H9 (cell line): ENCODE data around the gene SNTG2. TPM values are rescaled to one million over a fixed set of nuclear protein-coding genes. Genes with fewer than 3 reads are reported as not detected.

ENCODE experiments used
- DNase-seq: peaks from one replicate; pipeline ENCODE4 v3.0.0-alpha.2; 2017
- H2AFZ ChIP-seq: one replicate; pipeline ENCODE4 v1.6.1; 2013; ENCODE audit warnings: mild to moderate bottlenecking, low read length, control low read depth, moderate library complexity
- H2AK5ac ChIP-seq: 2 replicates; pipeline ENCODE4 v1.6.1; 2013; ENCODE audit warnings: low read length, control low read depth, mixed read lengths; ENCODE audit not compliant: insufficient read length
- H2BK120ac ChIP-seq: one replicate; pipeline ENCODE4 v1.6.1; 2013; ENCODE audit warnings: low read depth, mild to moderate bottlenecking, low read length, control low read depth, inconsistent platforms; ENCODE audit not compliant: poor library complexity, severe bottlenecking
- H2BK12ac ChIP-seq: 2 replicates; pipeline ENCODE4 v1.6.1; 2013; ENCODE audit warnings: low read length, control low read depth, mixed read lengths, low read depth; ENCODE audit not compliant: insufficient read length
- H2BK15ac ChIP-seq: 2 replicates; pipeline ENCODE4 v1.6.1; 2013; ENCODE audit warnings: low read depth, low read length, control low read depth
- H2BK20ac ChIP-seq: one replicate; pipeline ENCODE4 v1.6.1; 2013; ENCODE audit warnings: low read depth, mild to moderate bottlenecking, low read length, control low read depth, inconsistent platforms; ENCODE audit not compliant: poor library complexity, severe bottlenecking
- H2BK5ac ChIP-seq: 2 replicates; pipeline ENCODE4 v1.6.1; 2013; ENCODE audit warnings: low read length, control low read depth, mixed read lengths; ENCODE audit not compliant: insufficient read length
- H3K14ac ChIP-seq: 2 replicates; pipeline ENCODE4 v1.6.1; 2013; ENCODE audit warnings: low read length, control low read depth; ENCODE audit not compliant: insufficient read depth
- H3K18ac ChIP-seq: 2 replicates; pipeline ENCODE4 v1.6.1; 2013; ENCODE audit warnings: low read depth, mild to moderate bottlenecking, mixed read lengths, low read length, control low read depth; ENCODE audit not compliant: insufficient read length
- H3K23ac ChIP-seq: 2 replicates; pipeline ENCODE4 v1.6.1; 2013; ENCODE audit warnings: low read length, control low read depth, mixed read lengths, low read depth; ENCODE audit not compliant: insufficient read length
- H3K23me2 ChIP-seq: 2 replicates; pipeline ENCODE4 v1.6.1; 2013; ENCODE audit warnings: low read depth, mild to moderate bottlenecking, mixed read lengths, low read length, control low read depth; ENCODE audit not compliant: insufficient read length, poor library complexity, severe bottlenecking
- H3K27ac ChIP-seq: 2 replicates; pipeline ENCODE4 v1.5.1; 2013; ENCODE audit warnings: low read length, control low read depth, mixed read lengths, low read depth; ENCODE audit not compliant: insufficient read length
- H3K27me3 ChIP-seq: 2 replicates; pipeline ENCODE4 v1.6.1; 2013; ENCODE audit warnings: low read length, control low read depth, inconsistent platforms; ENCODE audit not compliant: insufficient read depth
- H3K4ac ChIP-seq: 2 replicates; pipeline ENCODE4 v1.6.1; 2013; ENCODE audit warnings: low read depth, mild to moderate bottlenecking, control low read depth, inconsistent platforms, low read length, moderate library complexity
- H3K4me1 ChIP-seq: 2 replicates; pipeline ENCODE4 v1.6.1; 2013; ENCODE audit warnings: low read length, control low read depth, inconsistent platforms; ENCODE audit not compliant: insufficient read depth
- H3K4me2 ChIP-seq: 2 replicates; pipeline ENCODE4 v1.6.1; 2013; ENCODE audit warnings: low read length, control low read depth, mixed read lengths; ENCODE audit not compliant: insufficient read length, insufficient read depth
- H3K56ac ChIP-seq: 2 replicates; pipeline ENCODE4 v1.6.1; 2013; ENCODE audit warnings: low read depth, mild to moderate bottlenecking, mixed read lengths, low read length, control low read depth; ENCODE audit not compliant: insufficient read length
- H3K79me1 ChIP-seq: 2 replicates; pipeline ENCODE4 v1.6.1; 2013; ENCODE audit warnings: low read depth, mild to moderate bottlenecking, moderate library complexity, low read length, control low read depth, inconsistent platforms; ENCODE audit not compliant: insufficient read depth, poor library complexity, severe bottlenecking
- H3K79me2 ChIP-seq: 2 replicates; pipeline ENCODE4 v1.6.1; 2013; ENCODE audit warnings: low read length, control low read depth, inconsistent platforms; ENCODE audit not compliant: insufficient read depth
- H3K9ac ChIP-seq: 2 replicates; pipeline ENCODE4 v1.6.1; 2013; ENCODE audit warnings: low read length, control low read depth, mixed read lengths; ENCODE audit not compliant: insufficient read length; ENCODE audit errors: extremely low read depth
- H3K9me3 ChIP-seq: one replicate; pipeline ENCODE4 v1.6.1; 2013; ENCODE audit warnings: low read depth, low read length, inconsistent platforms; ENCODE audit not compliant: control insufficient read depth
- H3T11ph ChIP-seq: one replicate; pipeline ENCODE4 v1.6.1; 2013; ENCODE audit warnings: mild to moderate bottlenecking, low read length, control low read depth, inconsistent platforms
- H4K20me1 ChIP-seq: one replicate; pipeline ENCODE4 v1.6.1; 2013; ENCODE audit not compliant: control insufficient read depth, insufficient read length, insufficient read depth
- H4K5ac ChIP-seq: 2 replicates; pipeline ENCODE4 v1.6.1; 2013; ENCODE audit warnings: low read depth, mild to moderate bottlenecking, mixed read lengths, low read length, control low read depth; ENCODE audit not compliant: insufficient read length
- H4K8ac ChIP-seq: replicated peaks from 2 replicates; pipeline ENCODE4 v1.6.1; 2013; ENCODE audit warnings: low read length, control low read depth, mixed read lengths, low read depth; ENCODE audit not compliant: insufficient read length
- H4K91ac ChIP-seq: 2 replicates; pipeline ENCODE4 v1.6.1; 2013; ENCODE audit warnings: low read depth, mild to moderate bottlenecking, moderate library complexity, mixed read lengths, low read length, control low read depth; ENCODE audit not compliant: insufficient read length
- H3K27ac Mint-ChIP-seq, 3 experiments: 2 replicates in 2 of 3; 3 replicates in 1 of 3; pipeline ENCODE4 v1.8.0; 2020 to 2021; ENCODE audit warnings: mixed read lengths in 3 of 3, mild to moderate bottlenecking in 1 of 3, moderate library complexity in 1 of 3
- H3K27me3 Mint-ChIP-seq: 2 replicates; pipeline ENCODE4 v1.8.0; 2021; ENCODE audit warnings: low read depth, mild to moderate bottlenecking, moderate library complexity, mixed read lengths
- H3K36me3 Mint-ChIP-seq, 3 experiments: 2 replicates in 2 of 3; 3 replicates in 1 of 3; pipeline ENCODE4 v1.8.0; 2020 to 2021; ENCODE audit warnings: low read depth in 3 of 3, mixed read lengths in 3 of 3; ENCODE audit not compliant: insufficient read depth in 1 of 3
- H3K4me1 Mint-ChIP-seq, 2 experiments: 2 replicates each; pipeline ENCODE4 v1.8.0; 2020; ENCODE audit warnings: mixed read lengths in 2 of 2
- H3K4me3 Mint-ChIP-seq, 2 experiments: 2 replicates in 1 of 2; 3 replicates in 1 of 2; pipeline ENCODE4 v1.8.0; 2020 to 2021; ENCODE audit warnings: mild to moderate bottlenecking in 2 of 2, mixed read lengths in 2 of 2, moderate library complexity in 1 of 2
- H3K9me3 Mint-ChIP-seq, 2 experiments: 2 replicates in 1 of 2; 3 replicates in 1 of 2; pipeline ENCODE4 v1.8.0; 2020; ENCODE audit warnings: mild to moderate bottlenecking in 2 of 2, mixed read lengths in 2 of 2, moderate library complexity in 1 of 2
- WGBS: extraction: QIAGEN DNeasy Blood & Tissue Kit; methylation state at CpG from one replicate; pipeline ENCODE4 v1.1.7; 2013; ENCODE audit warnings: missing lambda C conversion rate, low lambda C conversion rate, mixed read lengths; ENCODE audit not compliant: insufficient read length; ENCODE audit errors: extremely low coverage; 5-methylcytosine and 5-hydroxymethylcytosine counted together
- total RNA-seq: library from RNA; stranded (reverse); gene quantifications from 2 replicates; pipeline ENCODE4 v1.2.1, GENCODE V29; 2021
- TF ChIP-seq, protein P1 (sequence below): fragments of 200-600 bp; sonication (generic); conservative IDR thresholded peaks from 3 replicates; pipeline ENCODE4 v1.8.0; 2021; ENCODE audit warnings: antibody characterized with exemption, mild to moderate bottlenecking

Gene SNTG2
- total RNA-seq, 1 experiment from 2014 or later, result 13.2 TPM

DNA sequence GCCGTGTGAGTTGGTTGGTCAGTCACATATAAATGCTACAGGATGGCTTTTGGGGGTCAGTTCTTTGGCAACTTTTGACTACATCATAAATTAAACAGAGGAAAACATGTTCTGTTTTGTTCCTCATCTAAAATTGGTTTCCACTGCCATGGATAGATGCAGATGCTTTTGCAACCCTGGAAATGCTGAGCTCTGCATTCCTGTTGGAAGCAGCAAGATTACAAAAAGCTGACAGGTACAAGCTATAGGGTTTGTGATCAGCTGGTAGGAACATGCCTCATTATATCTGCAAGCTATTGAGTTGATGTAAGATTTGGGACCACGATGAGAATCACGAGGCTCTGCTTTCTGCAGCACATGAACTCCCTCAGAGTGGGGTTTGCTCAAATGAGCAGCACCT is 255.2 kb downstream of the SNTG2 start:
- Histone ChIP-seq H3K23me2 (no peaks in the 10 kb centered on the region), H3K14ac (no peak overlapping the region), H3K79me1 (no peaks in the 10 kb centered on the region), H2BK12ac (no peak overlapping the region), H2BK120ac (no peak overlapping the region), H4K5ac (no peak overlapping the region), H2BK15ac (no peak overlapping the region), H2AK5ac (no peak overlapping the region), H2BK5ac (no peak overlapping the region), H4K8ac (no peak overlapping the region), H4K20me1 (no peaks in the 10 kb centered on the region), H3K4me2 (no peak overlapping the region), H3K27me3 (no peaks in the 10 kb centered on the region), H3K23ac (no peak overlapping the region), H3K4me1 (no peaks in the 10 kb centered on the region), H4K91ac (no peak overlapping the region), H3K4ac (no peak overlapping the region), H3K9ac (no peak overlapping the region), H3K9me3 (no peaks in the 10 kb centered on the region), H2BK20ac (no peak overlapping the region), H3K18ac (no peak overlapping the region), H3K56ac (no peak overlapping the region), H2AFZ (no peak overlapping the region), H3T11ph (no peak overlapping the region), H3K79me2 (no peaks in the 10 kb centered on the region), H3K27ac (no peak overlapping the region)
- WGBS, result no CpG with 5 or more reads among the region's 3 CpGs
- no peak overlapping the region for H3K4me3 Mint-ChIP-seq
- no peaks in the 10 kb centered on the region for H3K27me3 Mint-ChIP-seq
- peaks cover 9 to 10% of the 10 kb centered on the region in 2 experiments; a peak in 4 of 5 replicates for H3K9me3 Mint-ChIP-seq
- no peaks in the 10 kb centered on the region for H3K4me1 Mint-ChIP-seq
- H3K36me3 Mint-ChIP-seq, result peaks cover 7 to 35% (median 28%) of the 10 kb centered on the region in 3 experiments
- DNase-seq, result no peak
- TF ChIP-seq, protein P1, sequence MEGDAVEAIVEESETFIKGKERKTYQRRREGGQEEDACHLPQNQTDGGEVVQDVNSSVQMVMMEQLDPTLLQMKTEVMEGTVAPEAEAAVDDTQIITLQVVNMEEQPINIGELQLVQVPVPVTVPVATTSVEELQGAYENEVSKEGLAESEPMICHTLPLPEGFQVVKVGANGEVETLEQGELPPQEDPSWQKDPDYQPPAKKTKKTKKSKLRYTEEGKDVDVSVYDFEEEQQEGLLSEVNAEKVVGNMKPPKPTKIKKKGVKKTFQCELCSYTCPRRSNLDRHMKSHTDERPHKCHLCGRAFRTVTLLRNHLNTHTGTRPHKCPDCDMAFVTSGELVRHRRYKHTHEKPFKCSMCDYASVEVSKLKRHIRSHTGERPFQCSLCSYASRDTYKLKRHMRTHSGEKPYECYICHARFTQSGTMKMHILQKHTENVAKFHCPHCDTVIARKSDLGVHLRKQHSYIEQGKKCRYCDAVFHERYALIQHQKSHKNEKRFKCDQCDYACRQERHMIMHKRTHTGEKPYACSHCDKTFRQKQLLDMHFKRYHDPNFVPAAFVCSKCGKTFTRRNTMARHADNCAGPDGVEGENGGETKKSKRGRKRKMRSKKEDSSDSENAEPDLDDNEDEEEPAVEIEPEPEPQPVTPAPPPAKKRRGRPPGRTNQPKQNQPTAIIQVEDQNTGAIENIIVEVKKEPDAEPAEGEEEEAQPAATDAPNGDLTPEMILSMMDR, result no peak
- H3K27ac Mint-ChIP-seq, result no peak overlapping the region
